NCI-H748 (cell line): ENCODE measurements around the gene PDE4B.

Source experiments
- DNase-seq: peaks from one replicate; lab custom pipeline; 2025; ENCODE audit not compliant: unreplicated experiment; lab: John Stamatoyannopoulos, UW

Gene PDE4B

GRCh38 chr1:65792669-65793358 lies at the start of gene PDE4B:
PDE4B (plus strand) TSS chr1:65792895.
- DNase-seq, result peak; percentile 57

- DNase-seq, result no peak
These were observed 48.0 kb upstream of the PDE4B start for GRCh38 chr1:65744731-65745130.

GRCh38 chr1:65751961-65752360 lies 40.7 kb upstream of the PDE4B start:
- DNase-seq, result no peak

- DNase-seq, result no peak
These were observed 36.1 kb upstream of the PDE4B start for GRCh38 chr1:65756616-65757015.

GRCh38 chr1:65757531-65757930 lies 35.2 kb upstream of the PDE4B start:
- DNase-seq, result no peak

GRCh38 chr1:65758128-65758527 lies 34.6 kb upstream of the PDE4B start:
- DNase-seq, result no peak

- no peak for DNase-seq
These were observed 33.2 kb upstream of the PDE4B start for GRCh38 chr1:65759516-65759915.

- no peak for DNase-seq
These were observed 30.4 kb upstream of the PDE4B start for GRCh38 chr1:65762081-65762862.

- no peak for DNase-seq
These were observed 28.6 kb upstream of the PDE4B start for GRCh38 chr1:65764052-65764451.

GRCh38 chr1:65765631-65766030 lies 27.1 kb upstream of the PDE4B start:
- DNase-seq, result no peak

GRCh38 chr1:65769636-65770035 lies 23.1 kb upstream of the PDE4B start:
- no peak for DNase-seq

- DNase-seq, result no peak
These were observed 20.1 kb upstream of the PDE4B start for GRCh38 chr1:65772607-65773006.

- no peak for DNase-seq
These were observed 19.1 kb upstream of the PDE4B start for GRCh38 chr1:65773391-65774123.

- no peak for DNase-seq
These were observed 3.9 kb upstream of the PDE4B start for GRCh38 chr1:65788762-65789161.

- DNase-seq, result no peak
These were observed 1.3 kb upstream of the PDE4B start for GRCh38 chr1:65791396-65791795.

- peak; percentile 13 for DNase-seq
These were observed 660 bp upstream of the PDE4B start for GRCh38 chr1:65791801-65792668.

GRCh38 chr1:65793359-65793732 lies 651 bp downstream of the PDE4B start:
- peak; percentile 12 for DNase-seq

- DNase-seq, result no peak
These were observed 2.6 kb downstream of the PDE4B start for GRCh38 chr1:65795311-65795710.

GRCh38 chr1:65799601-65800000 lies 6.9 kb downstream of the PDE4B start:
- DNase-seq, result peak; percentile 13

- no peak for DNase-seq
These were observed 11.9 kb downstream of the PDE4B start for GRCh38 chr1:65804584-65804983.

- no peak for DNase-seq
These were observed 19.4 kb downstream of the PDE4B start for GRCh38 chr1:65812065-65812464.
